IPS-18c (cell line): ENCODE data around the gene APOBEC2.

Experiments
- H3K4me3 ChIP-seq: 2 replicates; pipeline ENCODE4 v1.7.0; 2013; ENCODE audit warnings: low read depth, mild to moderate bottlenecking, low read length, moderate library complexity; ENCODE audit not compliant: insufficient read depth
- H3K9me3 ChIP-seq: one replicate; pipeline ENCODE4 v1.6.1; 2013; ENCODE audit warnings: mild to moderate bottlenecking, low read length, moderate library complexity; ENCODE audit not compliant: control insufficient read depth, insufficient read depth

The APOBEC2 gene

GRCh38 chr6:41098366-41098765 is 45.4 kb downstream of the APOBEC2 start:
- no peaks in the 10 kb centered on the region for H3K9me3 ChIP-seq
- no peak overlapping the region for H3K4me3 ChIP-seq

- Histone ChIP-seq H3K9me3 (no peaks in the 10 kb centered on the region), H3K4me3 (no peak overlapping the region)
Measured at GRCh38 chr6:41100871-41101287, 47.9 kb downstream of the APOBEC2 start.

- no peaks in the 10 kb centered on the region for H3K9me3 ChIP-seq
- H3K4me3 ChIP-seq: no peak overlapping the region
Measured at GRCh38 chr6:41103847-41104246, 50.8 kb downstream of the APOBEC2 start.

- no peaks in the 10 kb centered on the region for H3K9me3 ChIP-seq
Measured at GRCh38 chr6:41111017-41111416, 58.0 kb downstream of the APOBEC2 start.

More at GRCh38 chr6:41111017-41111416, 58.0 kb downstream of the APOBEC2 start:
- H3K4me3 ChIP-seq: no peak overlapping the region
